Motor neuron (in vitro differentiated cells): ENCODE measurements around the gene GNL3. TPM values are rescaled to one million over a fixed set of nuclear protein-coding genes. Genes with fewer than 3 reads are reported as not detected.
"Not testable (repeated sequence)": the region's sequence is repeated elsewhere in the genome, so short reads cannot be mapped to it uniquely, and the experiment has no call there.

Experiments
- ATAC-seq, 8 experiments: fragments of 200-7000 bp; cut with Tn5 transposase; replicated peaks in 6 of 8; 2 replicates each; pipeline ENCODE4 v1.8.0; 2021; ENCODE audit warnings: mild to moderate bottlenecking in 8 of 8, moderate library complexity in 8 of 8
- H3K27ac ChIP-seq, 2 donors: fragments of 250-450 bp; sonication (Bioruptor Pico); 2 replicates each; pipeline ENCODE4 v1.9.0; 2021; ENCODE audit warnings: antibody characterized with exemption in 2 of 2, mild to moderate bottlenecking in 2 of 2, moderate library complexity in 1 of 2
- H3K4me1 ChIP-seq, 2 donors: fragments of 250-450 bp; sonication (Bioruptor Pico); replicated peaks in 1 of 2; 2 replicates each; pipeline ENCODE4 v1.6.1; 2021; ENCODE audit warnings: antibody characterized with exemption in 2 of 2, mild to moderate bottlenecking in 2 of 2, moderate library complexity in 1 of 2
- H3K4me3 ChIP-seq, 5 donors: fragments of 250-450 bp; sonication (Bioruptor Pico); 2 replicates each; pipeline ENCODE4 v1.9.0; 2021; ENCODE audit warnings: antibody characterized with exemption in 5 of 5, mild to moderate bottlenecking in 5 of 5, moderate library complexity in 4 of 5
- WGBS, 10 experiments: fragments of 450-650 bp; shearing (Covaris generic); methylation state at CpG; one replicate each; pipeline ENCODE4 v1.0.0; 2022; 5-methylcytosine and 5-hydroxymethylcytosine counted together
- in situ Hi-C, 9 experiments: fragments of 400-800 bp; cut with MboI; loops; one replicate each; pipeline ENCODE4 v1.15.0; 2021; ENCODE audit warnings: low sequenced_read_pairs in 9 of 9, low pct_unique_long_range_greater_than_20kb in 2 of 9; ENCODE audit not compliant: unreplicated experiment in 9 of 9
- total RNA-seq, 8 experiments: library from RNA; unstranded; fragments of 300-600 nt; gene quantifications; 2 replicates each; pipeline versions ENCODE4 v1.2.3 to v1.2.4, GENCODE V29; 2022

Gene GNL3
- total RNA-seq, 8 experiments from 2014 or later, result 75.6 to 219 (median 110) TPM

- 67 to 100% (median 83%) methylated on average over 1 to 3 of the region's 3 CpGs; no CpG with 5 or more reads in 3 of the 10 experiments for whole genome bisulfite sequencing, 10 experiments
- H3K4me1 ChIP-seq, H3K27ac ChIP-seq, in situ Hi-C loops, H3K4me3 ChIP-seq, ATAC-seq: not testable (repeated sequence)
Observed at GRCh38 chr3:52676201-52676600, 9.6 kb upstream of the GNL3 start.

- Histone ChIP-seq H3K27ac (no peak overlapping the region), H3K4me3 (no peak overlapping the region), H3K4me1 (peaks cover 4 to 5% of the 10 kb centered on the region in 2 donors)
- 98 to 100% (median 100%) methylated on average over 1 to 6 of the region's 6 CpGs; no CpG with 5 or more reads in 1 of the 10 experiments for WGBS, 10 experiments
- ATAC-seq, result peak in 5 of 8 experiments; percentile 7 to 65 (median 35)
- in situ Hi-C loops, result no loop called here
Observed at GRCh38 chr3:52678265-52679198, 7.3 kb upstream of the GNL3 start.

GRCh38 chr3:52679199-52679538 is 6.7 kb upstream of the GNL3 start:
- peaks cover 5 to 6% of the 10 kb centered on the region in 2 donors for H3K4me1 ChIP-seq
- WGBS, 10 experiments, result 71 to 100% (median 87%) methylated on average over 1 to 3 of the region's 3 CpGs; no CpG with 5 or more reads in 2 of the 10 experiments
- H3K4me3 ChIP-seq, result no peak overlapping the region
- H3K27ac ChIP-seq, result no peak overlapping the region
- peak in 3 of 8 experiments; percentile 52 to 83 (median 78) for ATAC-seq
- in situ Hi-C loops, result no loop called here

GRCh38 chr3:52679811-52680210 is 6.0 kb upstream of the GNL3 start:
- no peak overlapping the region for H3K27ac ChIP-seq
- peaks cover 5 to 12% of the 10 kb centered on the region in 2 donors for H3K4me1 ChIP-seq
- no peak for ATAC-seq
- 100% methylated on average over 1 of the region's 1 CpG; no CpG with 5 or more reads in 3 of the 10 experiments for WGBS, 10 experiments
- no peak overlapping the region for H3K4me3 ChIP-seq
- in situ Hi-C loops, result no loop called here

GRCh38 chr3:52681596-52681995 is 4.2 kb upstream of the GNL3 start:
- in situ Hi-C loops, result no loop called here
- H3K4me3 ChIP-seq, result no peak overlapping the region
- H3K27ac ChIP-seq, result no peak overlapping the region
- no peak for ATAC-seq
- peaks cover 6 to 12% of the 10 kb centered on the region in 2 donors for H3K4me1 ChIP-seq
- 30 to 100% (median 78%) methylated on average over 2 to 3 of the region's 3 CpGs; no CpG with 5 or more reads in 1 of the 10 experiments for WGBS, 10 experiments

GRCh38 chr3:52682016-52682415 is 3.8 kb upstream of the GNL3 start:
- Histone ChIP-seq H3K4me1 (peaks cover 10 to 13% of the 10 kb centered on the region in 2 donors), H3K4me3 (no peak overlapping the region), H3K27ac (no peak overlapping the region)
- ATAC-seq, result peak in 2 of 8 experiments; percentile 13 to 39
- in situ Hi-C loops, result no loop called here

- Histone ChIP-seq H3K4me1 (peaks cover 12 to 17% of the 10 kb centered on the region in 2 donors), H3K4me3 (no peak overlapping the region), H3K27ac (no peak overlapping the region)
- ATAC-seq, result no peak
- 40 to 100% (median 89%) methylated on average over 1 to 6 of the region's 6 CpGs; no CpG with 5 or more reads in 3 of the 10 experiments for WGBS, 10 experiments
- in situ Hi-C loops, result no loop called here
Observed at GRCh38 chr3:52683611-52684010, 2.2 kb upstream of the GNL3 start.

- no peak for ATAC-seq
- Histone ChIP-seq H3K4me3 (peak overlapping the region in 4 of 5 donors; percentile 56 to 94 (median 83)), H3K27ac (no peak overlapping the region), H3K4me1 (peaks cover 12 to 17% of the 10 kb centered on the region in 2 donors)
- in situ Hi-C loops, result no loop called here
- WGBS, 10 experiments, result 43 to 87% (median 81%) methylated on average over 2 to 5 of the region's 5 CpGs; no CpG with 5 or more reads in 1 of the 10 experiments
Observed at GRCh38 chr3:52684184-52684583, 1.6 kb upstream of the GNL3 start.

GRCh38 chr3:52685285-52685708 is 535 bp upstream of the GNL3 start:
- in situ Hi-C loops, result no loop called here
- Histone ChIP-seq H3K4me3 (peak overlapping the region; percentile 56 to 94 (median 77)), H3K27ac (peak overlapping the region; percentile 99), H3K4me1 (peaks cover 12 to 17% of the 10 kb centered on the region in 2 donors)
- ATAC-seq, result peak; percentile 77 to 92 (median 88)
- 0 to 3% (median 0%) methylated on average over 3 to 8 of the region's 41 CpGs; no CpG with 5 or more reads in 3 of the 10 experiments for WGBS, 10 experiments

GRCh38 chr3:52688266-52688665 is 2.4 kb downstream of the GNL3 start:
- H3K4me1 ChIP-seq, result peaks cover 7 to 12% of the 10 kb centered on the region in 2 donors
- in situ Hi-C loops, result no loop called here
- 70 to 100% (median 92%) methylated on average over 2 to 6 of the region's 6 CpGs for WGBS, 10 experiments
- no peak overlapping the region for H3K4me3 ChIP-seq
- no peak for ATAC-seq
- no peak overlapping the region for H3K27ac ChIP-seq

GRCh38 chr3:52689151-52689550 is 3.3 kb downstream of the GNL3 start:
- 0 to 100% (median 91%) methylated on average over 1 to 3 of the region's 3 CpGs; no CpG with 5 or more reads in 2 of the 10 experiments for WGBS, 10 experiments
- ATAC-seq, result no peak
- in situ Hi-C loops, result no loop called here
- peaks cover 7 to 10% of the 10 kb centered on the region in 2 donors for H3K4me1 ChIP-seq
- no peak overlapping the region for H3K27ac ChIP-seq
- H3K4me3 ChIP-seq, result no peak overlapping the region

- ATAC-seq, result no peak
- peaks cover 5 to 7% of the 10 kb centered on the region in 2 donors for H3K4me1 ChIP-seq
- WGBS, 10 experiments, result 80 to 100% (median 92%) methylated on average over 1 to 2 of the region's 2 CpGs; no CpG with 5 or more reads in 4 of the 10 experiments
- H3K27ac ChIP-seq, result no peak overlapping the region
- in situ Hi-C loops, result no loop called here
- no peak overlapping the region for H3K4me3 ChIP-seq
Observed at GRCh38 chr3:52690560-52690959, 4.7 kb downstream of the GNL3 start.

- in situ Hi-C loops, result no loop called here
- no peak for ATAC-seq
- H3K4me3 ChIP-seq, result no peak overlapping the region
- H3K27ac ChIP-seq, result no peak overlapping the region
- H3K4me1 ChIP-seq, result no peaks in the 10 kb centered on the region
Observed at GRCh38 chr3:52693071-52693470, 7.2 kb downstream of the GNL3 start.
